Stimulated activated naive CD8-positive, alpha-beta T cell treated with anti-CD3 and anti-CD28 coated beads, Interleukin-15, amount 100 ng/mL, for 72 hours (primary cell): ENCODE results near the gene XRCC4.

Source experiments
- ATAC-seq: fragments of 150-1000 bp; cut with Tn5 transposase; 2 replicates; pipeline ENCODE4 v1.10.0; 2021; ENCODE audit warnings: mild to moderate bottlenecking, moderate library complexity
- DNase-seq, 2 donors: peaks; one replicate each; pipeline ENCODE4 v3.0.0; 2021 to 2022
- H3K27ac Mint-ChIP-seq, 2 donors: one replicate each; pipeline ENCODE4 v1.8.0; 2022; ENCODE audit warnings: mild to moderate bottlenecking in 2 of 2, mixed read lengths in 2 of 2, moderate library complexity in 2 of 2
- H3K27me3 Mint-ChIP-seq: one replicate; pipeline ENCODE4 v1.8.0; 2022; ENCODE audit warnings: mixed read lengths
- H3K4me1 Mint-ChIP-seq: one replicate; pipeline ENCODE4 v1.8.0; 2022; ENCODE audit warnings: mild to moderate bottlenecking, mixed read lengths
- H3K4me3 Mint-ChIP-seq, 2 donors: one replicate each; pipeline ENCODE4 v1.8.0; 2022; ENCODE audit warnings: mild to moderate bottlenecking in 2 of 2, mixed read lengths in 2 of 2, moderate library complexity in 1 of 2
- H3K9me3 Mint-ChIP-seq, 2 donors: one replicate each; pipeline ENCODE4 v1.8.0; 2022; ENCODE audit warnings: mixed read lengths in 2 of 2

The XRCC4 gene

DNA sequence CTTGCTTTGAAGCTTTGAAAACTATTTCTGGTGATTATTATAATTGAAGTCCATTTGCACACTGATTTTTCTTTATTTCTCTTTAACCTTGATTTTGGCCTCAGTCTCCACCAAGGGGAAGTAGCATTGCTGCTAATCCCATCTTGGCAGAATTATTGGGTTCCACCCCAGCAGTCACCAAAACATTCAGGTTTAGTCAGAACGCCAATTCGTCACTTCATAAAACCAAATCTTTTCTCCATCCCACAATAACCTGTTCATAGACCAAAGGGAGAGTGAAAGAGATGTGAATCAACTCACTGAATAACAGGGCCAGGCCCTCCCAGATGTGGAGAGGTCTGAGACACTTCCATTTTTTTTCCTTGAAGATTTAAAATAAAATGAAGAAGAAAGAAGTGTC lies 299.1 kb downstream of the XRCC4 start:
- H3K27ac Mint-ChIP-seq = no peak overlapping the region
- H3K9me3 Mint-ChIP-seq = no peaks in the 10 kb centered on the region
- H3K4me1 Mint-ChIP-seq = no peaks in the 10 kb centered on the region
- DNase-seq = no peak
- peaks cover 8% of the 10 kb centered on the region for H3K27me3 Mint-ChIP-seq
- no peak for ATAC-seq
- H3K4me3 Mint-ChIP-seq = no peak overlapping the region

DNA sequence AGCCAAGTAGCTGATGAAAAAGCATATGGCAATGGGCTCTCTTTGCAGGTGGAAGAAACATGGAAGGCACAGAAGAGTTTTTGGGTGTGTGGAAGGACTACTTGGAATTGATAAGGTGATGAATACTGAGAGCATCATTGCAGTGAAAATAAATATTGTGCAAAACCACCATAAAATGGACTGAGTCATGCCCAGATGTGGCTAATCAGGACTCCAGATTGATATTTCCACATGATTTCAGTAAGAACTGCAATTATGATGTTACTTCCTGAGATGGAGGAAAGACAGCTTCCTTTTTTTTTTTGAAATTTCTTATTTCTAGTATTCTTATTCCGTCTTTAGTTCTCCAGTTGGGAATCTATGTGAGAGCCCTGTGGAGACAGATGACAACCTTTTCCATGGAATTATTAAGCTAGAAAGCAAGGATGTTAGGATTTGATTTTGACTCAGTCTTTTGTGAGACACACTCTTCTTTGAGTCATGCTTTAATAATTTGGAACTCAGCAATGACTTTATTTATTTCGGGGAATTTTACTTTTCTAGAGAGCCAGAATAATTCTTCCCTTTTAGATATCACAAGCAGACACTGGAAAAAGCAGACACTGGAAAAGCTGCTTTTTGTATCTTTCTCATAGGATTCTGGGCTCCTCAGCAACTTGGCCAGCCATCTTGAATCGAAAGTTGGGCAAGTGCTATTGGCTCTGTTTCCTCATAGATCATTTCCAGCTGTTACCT lies 300.0 kb downstream of the XRCC4 start:
- DNase-seq (no peak), ATAC-seq (no peak)
- Mint-ChIP-seq H3K4me1 (no peaks in the 10 kb centered on the region), H3K27ac (no peak overlapping the region), H3K4me3 (no peak overlapping the region), H3K9me3 (no peaks in the 10 kb centered on the region), H3K27me3 (peaks cover 8% of the 10 kb centered on the region)

DNA sequence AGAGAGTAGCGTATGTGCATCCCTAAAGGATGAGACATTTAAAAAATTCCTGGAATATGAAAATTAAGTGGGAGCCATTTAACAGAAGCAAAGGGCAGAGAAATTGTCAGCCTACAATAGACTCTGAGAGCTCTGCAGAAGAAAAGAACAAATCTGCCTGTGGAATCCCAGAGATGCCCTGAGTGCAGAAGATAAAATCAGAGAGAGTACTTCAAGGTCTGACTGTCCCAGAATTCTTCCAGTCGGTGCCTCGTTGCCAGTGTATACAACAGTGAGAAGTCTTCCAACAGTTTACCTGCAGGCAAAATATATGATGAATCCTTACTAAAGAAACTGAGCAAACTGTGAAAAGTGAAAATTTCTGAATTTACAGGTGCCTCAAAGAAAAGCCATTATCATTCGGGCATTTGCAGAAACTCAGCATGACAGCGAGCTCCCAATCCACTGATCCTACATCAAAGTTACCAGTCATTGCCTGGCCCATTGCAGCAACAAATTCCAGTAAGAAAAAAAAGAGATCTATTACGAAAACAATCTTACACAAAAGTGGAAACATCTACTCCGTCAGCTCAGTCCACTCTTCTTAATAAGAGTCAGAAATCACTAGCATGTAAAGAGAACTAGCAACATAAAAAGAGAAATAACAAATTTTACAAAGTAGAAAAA lies 301.4 kb downstream of the XRCC4 start:
- peaks cover 6 to 8% of the 10 kb centered on the region in 2 donors for H3K9me3 Mint-ChIP-seq
- H3K27ac Mint-ChIP-seq = no peak overlapping the region
- no peak for ATAC-seq
- no peak for DNase-seq
- H3K4me1 Mint-ChIP-seq = no peaks in the 10 kb centered on the region
- H3K27me3 Mint-ChIP-seq = peaks cover 8% of the 10 kb centered on the region
- no peak overlapping the region for H3K4me3 Mint-ChIP-seq

- Mint-ChIP-seq H3K9me3 (peaks cover 6 to 8% of the 10 kb centered on the region in 2 donors), H3K4me1 (no peaks in the 10 kb centered on the region), H3K27ac (no peak overlapping the region), H3K27me3 (no peaks in the 10 kb centered on the region), H3K4me3 (no peak overlapping the region)
- no peak for DNase-seq
- no peak for ATAC-seq
Measured at GRCh38 chr5:83385812-83386211, 308.5 kb downstream of the XRCC4 start.

DNA sequence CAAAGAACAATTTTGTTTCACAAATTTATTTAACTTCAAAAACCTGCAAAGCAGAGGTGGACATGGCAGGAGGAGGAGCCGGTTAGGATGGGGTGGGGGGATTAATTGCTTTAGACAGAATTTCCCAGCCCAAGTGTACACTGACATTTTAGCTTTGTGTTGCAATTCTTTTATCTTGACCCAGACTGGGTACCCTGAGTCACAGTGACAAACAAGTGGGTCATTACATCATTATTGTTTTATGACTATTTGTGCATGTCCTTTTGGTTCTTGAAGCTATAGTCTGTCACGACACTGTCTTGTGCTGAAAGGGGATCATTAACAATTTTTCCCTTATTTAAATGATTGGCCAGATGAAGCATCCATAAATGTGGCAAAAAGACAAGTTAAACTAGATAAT lies 309.7 kb downstream of the XRCC4 start:
- Mint-ChIP-seq H3K9me3 (peaks cover 6 to 8% of the 10 kb centered on the region in 2 donors), H3K27ac (no peak overlapping the region), H3K4me1 (no peaks in the 10 kb centered on the region), H3K4me3 (no peak overlapping the region), H3K27me3 (no peaks in the 10 kb centered on the region)
- ATAC-seq = no peak
- no peak for DNase-seq

- DNase-seq = no peak
- ATAC-seq = no peak
- H3K27ac Mint-ChIP-seq = no peak overlapping the region
- no peaks in the 10 kb centered on the region for H3K27me3 Mint-ChIP-seq
- H3K4me3 Mint-ChIP-seq = no peak overlapping the region
- H3K9me3 Mint-ChIP-seq = no peaks in the 10 kb centered on the region
- H3K4me1 Mint-ChIP-seq = no peaks in the 10 kb centered on the region
Measured at GRCh38 chr5:83388608-83389007, 311.3 kb downstream of the XRCC4 start.

DNA sequence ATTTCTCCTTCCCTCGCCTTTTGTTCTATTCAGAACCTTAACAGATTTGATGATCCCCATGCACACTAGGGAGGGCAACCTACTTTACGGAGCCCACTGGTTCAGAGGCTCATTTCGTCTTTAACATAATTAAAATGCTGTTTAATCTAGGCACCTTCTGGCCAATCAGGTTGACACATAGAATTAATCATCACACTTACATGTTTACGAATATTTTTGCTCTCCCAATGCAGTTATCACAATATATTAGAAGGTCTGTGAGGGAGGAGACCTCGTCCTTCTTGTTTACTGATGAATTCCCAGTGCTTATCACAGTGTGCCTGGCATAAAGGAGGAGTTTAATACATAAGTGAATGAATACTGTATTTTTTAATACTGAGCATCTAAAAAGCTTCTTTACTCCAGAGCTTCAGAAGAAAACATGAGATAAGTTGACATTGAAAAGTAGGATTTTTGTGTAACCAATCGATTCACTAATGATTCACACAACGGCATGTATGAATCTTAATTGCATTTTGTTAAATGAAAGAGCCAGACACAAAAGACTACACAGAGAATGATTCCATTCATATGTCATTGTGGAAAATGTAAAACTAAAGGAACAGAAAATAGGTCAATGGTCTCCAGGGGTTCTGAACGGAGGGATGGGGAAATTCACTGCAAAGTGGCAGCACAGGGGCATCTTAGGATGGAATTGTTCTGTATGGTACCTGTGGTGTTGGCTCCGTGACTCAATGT lies 315.6 kb downstream of the XRCC4 start:
- no peak for DNase-seq
- no peak overlapping the region for H3K4me3 Mint-ChIP-seq
- no peaks in the 10 kb centered on the region for H3K4me1 Mint-ChIP-seq

GRCh38 chr5:83393504-83393866 lies 316.1 kb downstream of the XRCC4 start:
- Mint-ChIP-seq H3K9me3 (no peaks in the 10 kb centered on the region), H3K4me3 (no peak overlapping the region), H3K27me3 (no peaks in the 10 kb centered on the region), H3K4me1 (no peaks in the 10 kb centered on the region), H3K27ac (no peak overlapping the region)
- ATAC-seq (no peak), DNase-seq (no peak)

More for the DNA sequence above, 315.6 kb downstream of the XRCC4 start:
- Mint-ChIP-seq H3K27me3 (no peaks in the 10 kb centered on the region), H3K9me3 (no peaks in the 10 kb centered on the region), H3K27ac (no peak overlapping the region)
- ATAC-seq = no peak

DNA sequence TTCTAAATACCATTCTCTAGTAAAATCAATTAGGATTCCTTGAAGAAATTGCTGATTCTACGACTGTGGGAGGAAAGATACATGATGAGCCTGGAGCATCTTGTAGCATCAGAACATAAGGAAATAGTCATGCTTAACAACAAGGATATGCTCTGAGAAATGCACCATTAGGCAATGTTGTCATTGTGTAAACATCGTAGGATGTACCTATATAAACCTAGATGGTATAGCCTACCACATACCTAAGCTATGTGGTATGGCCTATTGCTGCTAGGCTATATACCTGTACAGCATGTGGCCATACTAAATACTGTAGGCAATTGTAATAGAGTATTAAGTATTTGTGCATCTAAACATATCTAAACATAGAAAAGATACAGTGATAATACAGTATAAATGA lies 316.8 kb downstream of the XRCC4 start:
- DNase-seq = no peak
- ATAC-seq = no peak
- Mint-ChIP-seq H3K27me3 (no peaks in the 10 kb centered on the region), H3K4me1 (no peaks in the 10 kb centered on the region), H3K9me3 (no peaks in the 10 kb centered on the region), H3K4me3 (no peak overlapping the region), H3K27ac (no peak overlapping the region)

DNA sequence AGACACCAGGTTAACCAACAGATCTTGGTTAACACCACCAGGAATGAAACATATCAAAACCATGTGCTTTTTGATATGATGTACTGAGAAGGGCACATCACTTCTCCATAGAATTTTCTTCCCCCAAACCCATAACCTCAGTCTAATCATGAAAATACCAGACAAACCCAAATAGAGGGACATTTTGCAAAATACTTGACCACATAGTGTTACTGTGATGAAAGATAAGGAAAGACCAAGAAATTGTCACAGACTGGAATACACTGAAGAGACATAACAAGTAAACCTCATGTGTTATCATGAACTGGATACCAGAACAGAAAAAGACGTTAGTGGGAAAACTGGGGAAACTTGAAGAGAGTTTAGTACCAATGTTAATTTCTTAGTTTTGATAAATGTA lies 319.3 kb downstream of the XRCC4 start:
- no peaks in the 10 kb centered on the region for H3K9me3 Mint-ChIP-seq
- no peak overlapping the region for H3K4me3 Mint-ChIP-seq
- ATAC-seq (no peak), DNase-seq (no peak)
- no peak overlapping the region for H3K27ac Mint-ChIP-seq
- no peaks in the 10 kb centered on the region for H3K27me3 Mint-ChIP-seq
- H3K4me1 Mint-ChIP-seq = no peaks in the 10 kb centered on the region

- no peaks in the 10 kb centered on the region for H3K27me3 Mint-ChIP-seq
- ATAC-seq = no peak
- DNase-seq = no peak
- no peaks in the 10 kb centered on the region for H3K4me1 Mint-ChIP-seq
- no peak overlapping the region for H3K4me3 Mint-ChIP-seq
- H3K9me3 Mint-ChIP-seq = no peaks in the 10 kb centered on the region
- H3K27ac Mint-ChIP-seq = no peak overlapping the region
Measured at GRCh38 chr5:83397658-83398057, 320.3 kb downstream of the XRCC4 start.

GRCh38 chr5:83400241-83400640 lies 322.9 kb downstream of the XRCC4 start:
- DNase-seq (no peak), ATAC-seq (no peak)
- Mint-ChIP-seq H3K9me3 (no peaks in the 10 kb centered on the region), H3K4me3 (no peak overlapping the region), H3K27ac (no peak overlapping the region), H3K4me1 (no peaks in the 10 kb centered on the region), H3K27me3 (no peaks in the 10 kb centered on the region)

GRCh38 chr5:83400701-83401100 lies 323.4 kb downstream of the XRCC4 start:
- DNase-seq = no peak
- no peak overlapping the region for H3K4me3 Mint-ChIP-seq
- no peaks in the 10 kb centered on the region for H3K9me3 Mint-ChIP-seq
- H3K27me3 Mint-ChIP-seq = no peaks in the 10 kb centered on the region
- H3K4me1 Mint-ChIP-seq = no peaks in the 10 kb centered on the region
- no peak overlapping the region for H3K27ac Mint-ChIP-seq
- ATAC-seq = no peak

DNA sequence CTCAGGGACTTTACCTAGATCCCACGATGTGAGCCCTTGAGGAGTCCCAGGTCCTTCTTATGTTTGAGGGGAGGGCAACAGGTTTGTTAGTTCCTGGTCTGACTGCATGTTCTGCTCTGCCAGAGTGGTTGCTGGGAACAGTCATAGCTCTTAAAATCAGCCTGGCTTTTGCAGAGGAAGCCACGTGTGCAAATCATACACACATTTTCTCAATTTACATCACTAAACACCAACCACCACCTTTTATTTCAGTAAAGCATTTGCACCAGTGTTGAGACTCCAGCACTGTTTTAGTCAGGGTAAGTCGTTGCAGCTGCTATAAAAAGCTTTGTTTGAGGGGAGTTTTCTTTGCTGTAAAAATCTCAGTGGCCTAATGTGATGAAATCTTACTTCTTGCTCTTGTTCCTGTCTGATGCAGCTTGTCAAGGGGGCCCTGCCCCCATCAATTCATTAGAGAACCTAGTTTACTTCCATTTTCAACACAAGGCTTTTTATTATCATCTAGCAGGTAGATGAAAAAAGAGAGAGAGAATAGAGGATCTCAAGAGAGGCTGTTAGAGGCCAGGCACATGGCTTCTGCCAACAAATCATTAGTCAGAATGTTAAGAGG lies 323.9 kb downstream of the XRCC4 start:
- Mint-ChIP-seq H3K27me3 (no peaks in the 10 kb centered on the region), H3K4me3 (no peak overlapping the region), H3K4me1 (no peaks in the 10 kb centered on the region), H3K27ac (no peak overlapping the region), H3K9me3 (no peaks in the 10 kb centered on the region)
- DNase-seq = no peak
- ATAC-seq = peak; percentile 54

- H3K27me3 Mint-ChIP-seq = no peaks in the 10 kb centered on the region
- no peaks in the 10 kb centered on the region for H3K9me3 Mint-ChIP-seq
- ATAC-seq (no peak), DNase-seq (no peak)
- no peak overlapping the region for H3K27ac Mint-ChIP-seq
- no peaks in the 10 kb centered on the region for H3K4me1 Mint-ChIP-seq
- H3K4me3 Mint-ChIP-seq = no peak overlapping the region
Measured at GRCh38 chr5:83401775-83402174, 324.4 kb downstream of the XRCC4 start.
